ENCODE measurements around the gene CALR. TPM values are rescaled to one million over a fixed set of nuclear protein-coding genes. Genes with fewer than 3 reads are reported as not detected.
A peak's percentile ranks its signal among the peaks of the same experiment; 100 is the strongest.

CALR gene
- polyA plus RNA-seq, 1 of the 3 experiments (the other 2 are of a cell fraction), result 1,334 TPM

DNA sequence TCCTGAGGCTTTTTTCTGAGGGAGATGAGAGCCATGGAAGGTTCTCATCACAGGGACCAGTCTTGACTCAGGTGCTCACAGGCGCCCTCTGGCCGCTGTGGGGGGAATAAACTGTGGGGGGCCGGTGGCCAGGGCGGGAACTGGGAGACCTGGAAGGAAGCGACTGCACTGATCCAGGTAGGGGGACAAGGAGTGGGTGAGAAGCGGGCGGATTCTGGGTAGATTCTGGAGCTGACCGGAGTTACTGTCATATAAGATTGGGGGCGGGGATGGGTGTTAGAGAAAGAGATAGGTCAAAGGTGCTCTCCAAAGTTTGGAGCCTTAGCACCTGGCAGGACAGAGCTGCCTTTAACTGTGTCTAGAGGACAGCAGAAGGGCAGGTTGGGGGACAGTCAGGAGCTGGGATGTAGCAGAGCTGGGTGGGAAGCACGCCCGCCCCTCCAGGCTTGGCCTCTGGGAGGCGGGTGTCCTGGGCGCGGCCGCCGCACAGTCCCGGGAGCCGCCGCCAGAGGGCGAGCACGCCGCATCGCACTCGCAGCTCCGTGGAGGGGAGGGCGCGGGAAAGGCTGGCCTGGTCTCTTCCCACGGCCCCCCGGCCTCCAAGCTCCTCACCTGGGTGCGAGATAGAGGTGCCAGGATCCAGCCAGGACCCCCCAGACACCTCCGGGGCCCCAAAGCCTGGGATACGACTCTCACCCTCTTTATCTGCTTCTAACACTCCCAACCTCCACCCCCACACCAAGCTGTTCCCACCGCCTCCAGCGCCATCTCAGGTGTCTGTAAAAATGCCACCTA lies 26.8 kb downstream of the CALR start (continued):
- TF ChIP-seq, protein P1, sequence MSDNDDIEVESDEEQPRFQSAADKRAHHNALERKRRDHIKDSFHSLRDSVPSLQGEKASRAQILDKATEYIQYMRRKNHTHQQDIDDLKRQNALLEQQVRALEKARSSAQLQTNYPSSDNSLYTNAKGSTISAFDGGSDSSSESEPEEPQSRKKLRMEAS (IDR thresholded peaks at IDR 0.05; ENCODE audit: low read depth), result 0 out of 2 replicates have a peak, but pooled peaks have one; percentile 28
- peak; percentile 78 for TF ChIP-seq CTCF (IDR thresholded peaks at IDR 0.05)
- no peak for TF ChIP-seq PBX3 (IDR thresholded peaks at IDR 0.05)
- TF ChIP-seq GABPA (IDR thresholded peaks at IDR 0.05; ENCODE audit: low read depth), result no peak
- no peak for TF ChIP-seq ELF1 (IDR thresholded peaks at IDR 0.05)
- TF ChIP-seq IRF3 (IDR thresholded peaks at IDR 0.05; ENCODE audit: low read depth, low read length), result no peak

DNA sequence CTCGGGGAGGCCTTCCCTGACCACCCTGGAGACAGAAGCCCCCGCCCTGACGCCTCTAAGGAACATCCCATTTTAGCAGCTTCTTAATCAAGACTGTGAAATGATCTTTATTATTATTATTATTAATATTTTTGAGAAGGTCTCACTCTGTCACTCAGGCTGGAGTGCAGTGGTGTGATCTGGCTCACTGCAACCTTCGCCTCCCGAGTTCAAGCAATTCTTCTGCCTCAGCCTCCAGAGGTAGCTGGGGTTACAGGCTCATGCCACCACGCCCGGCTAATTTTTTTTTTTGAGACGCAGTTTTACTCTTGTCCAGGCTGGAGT lies 27.4 kb downstream of the CALR start:
- no peak for DNase-seq
- H3K36me3 ChIP-seq (replicated peaks in 1 of 2; ENCODE audit: control insufficient read depth in 1 of 2, insufficient read depth in 2 of 2, low read length in 1 of 2), result no peaks in the 10 kb centered on the region
- WGBS (ENCODE audit: low lambda C conversion rate), result 57% methylated on average over 8 of the region's 8 CpGs
- no peak for TF ChIP-seq FOXM1 (IDR thresholded peaks at IDR 0.05; ENCODE audit: low read depth)
- TF ChIP-seq GATA2 (CRISPR knock-in tag; IDR thresholded peaks at IDR 0.05), result no peak
- TF ChIP-seq FOSL2 (IDR thresholded peaks at IDR 0.05; ENCODE audit: borderline replicate concordance, low read depth), result no peak
- no peak for TF ChIP-seq CHD2 (IDR thresholded peaks at IDR 0.05; ENCODE audit: low read length, partially characterized antibody)
- ChIA-PET CTCF (interaction anchor here (0.7 to 24.6 kb wide), 82 partner anchors 11 to 870 kb away, joined by 3 to 603 read pairs (median 6); partner anchors contain the start of genes CALR, DNASE2, FARSA and GADD45GIP1), POLR2A (interaction anchor here (0.8 to 2.0 kb wide), 13 partner anchors 9 to 189 kb away, joined by 3 to 17 read pairs (median 5); partner anchors contain the start of genes CALR, GADD45GIP1 and RAD23A)
- H3K9me3 ChIP-seq, result no peaks in the 10 kb centered on the region
- H4K20me1 ChIP-seq (ENCODE audit: insufficient read depth), result no peaks in the 10 kb centered on the region
- H3K27ac ChIP-seq (ENCODE audit: low read depth in 2 of 2, low read length in 1 of 2), result peak overlapping the region; percentile 59 to 75
- no peaks in the 10 kb centered on the region for H3K79me2 ChIP-seq (ENCODE audit: insufficient read depth)
- H3K4me2 ChIP-seq, result 0 out of 2 replicates have a peak overlapping the region, but pooled peaks have one; percentile 83
- H3K9me2 ChIP-seq, result no peaks in the 10 kb centered on the region
- no peaks in the 10 kb centered on the region for H3K27me3 ChIP-seq (ENCODE audit: insufficient read depth)
- H3K4me3 ChIP-seq (ENCODE audit: low read depth in 2 of 2, low read length in 1 of 2), result 0 out of 4 replicates have a peak overlapping the region, but pooled peaks of 1 of the 2 experiments have one; percentile 48
- peak overlapping the region; percentile 96 for H2AFZ ChIP-seq (ENCODE audit: low read depth)
- peaks cover 17% of the 10 kb centered on the region for H3F3A ChIP-seq (replicated peaks; ENCODE audit: insufficient read depth)
- peaks cover 6 to 14% of the 10 kb centered on the region in 2 experiments; a peak in 3 of 4 replicates for H3K4me1 ChIP-seq (ENCODE audit: control insufficient read depth in 1 of 2, insufficient read depth in 2 of 2, low read depth in 1 of 2, low read length in 1 of 2)
- H3K9ac ChIP-seq, result peak overlapping the region; percentile 68; the same call in 1 of the 2 replicates

All from SK-N-SH (cell line).